Left kidney (tissue), 8 donors: ENCODE data around the gene ZBTB48. TPM values are rescaled to one million over a fixed set of nuclear protein-coding genes. Genes with fewer than 3 reads are reported as not detected.
"Not testable (repeated sequence)": the region's sequence is repeated elsewhere in the genome, so short reads cannot be mapped to it uniquely, and the experiment has no call there.

ENCODE experiments used
- DNase-seq: peaks from one replicate; pipeline ENCODE4 v3.0.0-alpha.2; 2013
- long read RNA-seq, 8 donors: transcript quantifications; one replicate each; lab custom pipeline, GENCODE V29; 2026
- polyA plus RNA-seq: library from polyadenylated mRNA; unstranded; fragments of 120-200 nt; gene quantifications from one replicate; pipeline ENCODE4 v1.2.1, GENCODE V29; 2013; ENCODE audit not compliant: insufficient read length

Gene ZBTB48
- polyA plus RNA-seq: 33.7 TPM
- long read RNA-seq, donor 1, partial matches to known transcripts: 0 of 4 reads
- long read RNA-seq, donor 1, other reads (novel, unspliced or antisense): 0 of 4 reads
- long read RNA-seq, donor 2, partial matches to known transcripts: 0 of 3 reads
- long read RNA-seq, donor 2, other reads (novel, unspliced or antisense): 0 of 3 reads
- long read RNA-seq, donor 3, partial matches to known transcripts: 0 of 2 reads
- long read RNA-seq, donor 3, other reads (novel, unspliced or antisense): 0 of 2 reads
- long read RNA-seq, donor 4, partial matches to known transcripts: 0 of 1 reads
- long read RNA-seq, donor 4, other reads (novel, unspliced or antisense): 0 of 1 reads
- long read RNA-seq, donor 5, partial matches to known transcripts: 0 of 5 reads
- long read RNA-seq, donor 5, other reads (novel, unspliced or antisense): 0 of 5 reads
- long read RNA-seq, donor 6, partial matches to known transcripts: 0 of 6 reads
- long read RNA-seq, donor 6, other reads (novel, unspliced or antisense): 0 of 6 reads
- long read RNA-seq, donor 7, partial matches to known transcripts: 0 of 5 reads
- long read RNA-seq, donor 7, other reads (novel, unspliced or antisense): 0 of 5 reads
- long read RNA-seq, donor 8, partial matches to known transcripts: 0 of 4 reads
- long read RNA-seq, donor 8, other reads (novel, unspliced or antisense): 0 of 4 reads

DNA sequence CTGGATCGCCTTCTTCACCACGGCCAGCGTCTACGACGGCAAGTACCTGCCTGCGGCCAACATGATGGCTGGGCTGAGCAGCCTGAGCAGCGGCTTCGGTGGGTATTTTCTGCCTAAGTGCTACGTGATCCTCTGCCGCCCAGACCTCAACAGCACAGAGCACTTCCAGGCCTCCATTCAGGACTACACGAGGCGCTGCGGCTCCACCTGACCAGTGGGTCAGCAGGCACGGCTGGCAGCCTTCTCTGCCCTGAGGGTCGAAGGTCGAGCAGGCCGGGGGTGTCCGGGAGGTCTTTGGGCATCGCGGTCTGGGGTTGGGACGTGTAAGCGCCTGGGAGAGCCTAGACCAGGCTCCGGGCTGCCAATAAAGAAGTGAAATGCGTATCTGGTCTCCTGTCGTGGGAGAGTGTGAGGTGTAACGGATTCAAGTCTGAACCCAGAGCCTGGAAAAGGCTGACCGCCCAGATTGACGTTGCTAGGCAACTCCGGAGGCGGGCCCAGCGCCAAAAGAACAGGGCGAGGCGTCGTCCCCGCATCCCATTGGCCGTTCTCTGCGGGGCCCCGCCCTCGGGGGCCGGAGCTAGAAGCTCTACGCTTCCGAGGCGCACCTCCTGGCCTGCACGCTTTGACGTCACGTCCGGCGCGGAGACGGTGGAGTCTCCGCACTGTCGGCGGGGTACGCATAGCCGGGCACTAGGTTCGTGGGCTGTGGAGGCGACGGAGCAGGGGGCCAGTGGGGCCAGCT, at the start of gene ZBTB48:
ZBTB48 (plus strand) TSS at position 621 of the 745 bp plus-strand sequence. CDS start 616 bp downstream, outside the sequence.
- DNase-seq: peak; percentile 98

- DNase-seq: no peak
Observed at GRCh38 chr1:6530504-6531160, 49.2 kb upstream of the ZBTB48 start.

GRCh38 chr1:6531996-6532395, 47.8 kb upstream of the ZBTB48 start:
- DNase-seq: no peak

- DNase-seq: no peak
Observed at GRCh38 chr1:6534248-6534822, 45.5 kb upstream of the ZBTB48 start.

DNA sequence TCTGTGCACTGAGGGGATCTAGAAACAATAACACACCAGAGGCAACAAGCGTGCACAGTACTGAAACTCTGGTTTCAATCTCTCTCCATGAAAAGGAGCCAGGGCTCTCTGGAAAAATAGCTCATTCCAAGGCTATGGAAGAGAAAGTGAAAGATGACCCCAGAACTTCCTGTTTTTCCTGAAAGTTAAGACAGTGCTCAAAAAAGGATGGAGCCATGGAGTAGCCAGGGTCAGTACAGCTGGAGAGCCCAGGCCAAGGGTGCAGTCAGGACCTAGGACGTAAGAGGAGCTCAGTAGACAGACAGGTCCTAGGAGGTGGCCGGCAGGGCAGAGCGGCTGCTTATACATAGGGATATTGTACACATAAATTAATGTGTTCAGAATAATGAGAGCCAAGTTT, 44.6 kb upstream of the ZBTB48 start:
- DNase-seq: no peak

- no peak for DNase-seq
Observed at GRCh38 chr1:6536291-6536690, 43.5 kb upstream of the ZBTB48 start.

- no peak for DNase-seq
Observed at GRCh38 chr1:6538956-6539355, 40.8 kb upstream of the ZBTB48 start.

- no peak for DNase-seq
Observed at GRCh38 chr1:6544831-6545230, 35.0 kb upstream of the ZBTB48 start.

DNA sequence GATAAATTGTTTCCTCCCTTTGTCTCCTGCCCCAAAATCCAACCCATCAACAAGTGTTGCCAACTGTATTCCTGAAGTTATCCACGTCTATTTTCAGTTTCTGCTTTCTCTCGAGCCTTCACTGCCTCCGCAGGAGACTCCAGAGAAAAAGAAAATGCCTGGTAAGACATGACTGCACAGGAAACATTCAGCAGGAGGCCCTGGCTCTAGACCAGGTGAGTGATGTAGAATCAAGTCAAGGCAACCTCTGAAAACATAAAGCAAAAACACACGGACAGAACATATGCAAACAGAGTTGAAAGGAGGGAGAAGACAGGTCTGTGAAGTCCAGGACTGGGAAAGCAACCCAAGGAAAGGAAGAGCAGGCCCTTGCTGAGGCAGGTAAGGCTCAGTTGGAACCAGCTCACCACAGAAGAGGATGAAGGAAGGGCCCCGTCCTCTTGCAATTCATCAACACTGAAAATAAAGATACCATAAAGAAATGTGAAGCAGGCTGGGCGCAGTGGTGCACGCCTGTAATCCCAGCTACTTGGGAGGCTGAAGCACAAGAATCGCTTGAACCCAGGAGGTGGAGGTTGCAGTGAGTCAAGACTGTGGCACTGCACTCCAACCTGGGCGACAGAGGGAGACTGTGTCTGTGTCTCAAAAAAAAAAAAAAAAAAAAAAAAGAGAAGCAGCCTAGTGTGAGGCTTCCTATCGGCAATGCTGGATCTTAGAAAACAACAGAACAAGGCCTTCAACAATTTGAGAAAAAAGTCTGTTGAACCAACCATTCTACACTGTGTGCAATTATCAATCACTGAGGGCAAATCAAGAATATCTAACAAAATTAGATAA, 34.3 kb upstream of the ZBTB48 start:
- DNase-seq: no peak

- DNase-seq: no peak
Observed at GRCh38 chr1:6546326-6546725, 33.5 kb upstream of the ZBTB48 start.

GRCh38 chr1:6547301-6547700, 32.5 kb upstream of the ZBTB48 start:
- no peak for DNase-seq

DNA sequence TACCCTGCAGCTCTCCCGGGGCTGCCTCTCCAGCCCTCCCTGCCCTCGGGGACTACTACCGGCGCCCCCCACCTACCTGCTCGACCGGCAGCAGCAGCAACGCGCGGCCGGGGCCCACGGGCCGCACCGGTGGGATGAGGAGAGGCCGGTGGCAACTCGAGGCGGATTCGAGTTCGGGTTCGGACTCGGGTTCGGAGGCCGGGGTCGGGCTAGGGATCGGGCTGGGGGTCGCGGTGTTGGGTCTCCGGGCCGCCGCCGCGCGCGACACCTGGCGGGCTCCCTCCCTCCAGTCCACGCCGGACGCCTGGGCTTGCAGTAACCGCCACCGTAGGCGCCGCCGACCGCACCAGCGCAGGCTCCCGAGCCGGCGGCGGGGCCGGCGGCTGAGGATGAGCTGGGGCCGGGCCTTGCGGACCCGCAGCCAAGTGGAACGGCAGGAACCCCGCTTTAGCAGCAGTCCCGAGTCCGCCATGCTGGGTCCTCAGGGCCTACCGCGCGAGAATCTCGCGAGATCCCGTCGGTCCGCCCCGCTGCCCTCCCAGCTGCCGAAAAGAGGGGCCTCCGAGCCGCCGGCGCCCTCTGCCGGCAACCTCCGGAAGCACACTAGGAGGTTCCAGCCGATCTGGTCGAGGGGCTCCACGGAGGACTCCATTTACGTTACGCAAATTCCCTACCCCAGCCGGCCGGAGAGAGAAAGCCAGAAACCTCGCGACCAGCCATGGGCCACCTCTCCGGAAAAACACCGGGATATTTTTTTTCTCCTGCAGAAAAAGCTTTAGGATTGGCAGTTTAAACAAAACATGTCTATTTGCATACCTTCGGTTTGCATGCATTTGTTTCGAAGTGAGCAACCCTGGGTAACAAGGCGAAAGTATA, 25.5 kb upstream of the ZBTB48 start, which contains the start of gene NOL9:
NOL9 (minus strand) TSS at position 483 of the 876 bp plus-strand sequence; CDS start at position 472, 11 bp downstream.
- peak; percentile 92 for DNase-seq

- no peak for DNase-seq
Observed at GRCh38 chr1:6554907-6555778, 24.7 kb upstream of the ZBTB48 start, which contains the start of gene TAS1R1. TAS1R1 (plus strand) TSS chr1:6555307; CDS start chr1:6555374, 67 bp downstream.

GRCh38 chr1:6557597-6557996, 22.2 kb upstream of the ZBTB48 start:
- DNase-seq: no peak

- DNase-seq: not testable (repeated sequence)
Observed at GRCh38 chr1:6559161-6559560, 20.6 kb upstream of the ZBTB48 start.

- no peak for DNase-seq
Observed at GRCh38 chr1:6560267-6560666, 19.5 kb upstream of the ZBTB48 start.

DNA sequence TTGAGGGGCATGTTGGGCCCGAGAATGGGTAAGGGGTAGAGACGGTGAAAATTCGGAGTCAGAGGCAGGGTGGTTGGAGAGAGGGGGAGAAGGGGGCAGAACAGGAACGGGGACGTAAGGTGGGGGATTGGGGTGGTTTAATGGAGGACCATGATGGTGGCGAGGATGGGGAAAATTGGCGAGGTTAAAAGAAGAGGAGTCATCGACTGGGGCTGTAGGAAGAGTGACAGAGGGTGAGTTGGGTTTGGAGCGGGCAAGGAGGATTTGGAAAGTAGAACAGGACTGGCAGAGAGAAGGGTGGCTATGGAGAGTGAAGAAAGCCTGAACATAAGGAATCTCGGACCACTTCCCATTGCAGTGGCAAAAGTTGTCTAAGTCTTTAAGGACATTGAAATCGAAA, 10.8 kb upstream of the ZBTB48 start:
- DNase-seq: no peak

- no peak for DNase-seq
Observed at GRCh38 chr1:6570100-6570499, 9.7 kb upstream of the ZBTB48 start.

DNA sequence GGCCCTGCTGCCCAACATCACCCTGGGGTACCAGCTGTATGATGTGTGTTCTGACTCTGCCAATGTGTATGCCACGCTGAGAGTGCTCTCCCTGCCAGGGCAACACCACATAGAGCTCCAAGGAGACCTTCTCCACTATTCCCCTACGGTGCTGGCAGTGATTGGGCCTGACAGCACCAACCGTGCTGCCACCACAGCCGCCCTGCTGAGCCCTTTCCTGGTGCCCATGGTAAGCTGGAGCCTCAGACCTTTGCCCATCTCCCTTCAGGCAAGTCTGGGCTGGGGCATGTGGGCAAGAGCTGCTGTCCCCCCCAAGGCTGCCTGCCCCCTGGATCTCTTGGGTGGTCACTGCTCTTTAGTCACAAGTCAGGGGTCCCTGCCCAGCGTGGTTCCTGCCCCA, 8.8 kb upstream of the ZBTB48 start:
- no peak for DNase-seq
